Activated CD8-positive, alpha-beta T cell treated with anti-CD3 and anti-CD28 coated beads for 36 hours (primary cell): ENCODE data around the gene NOP10. TPM values are rescaled to one million over a fixed set of nuclear protein-coding genes. Genes with fewer than 3 reads are reported as not detected.

Source experiments
- ATAC-seq: fragments of 200-7000 bp; cut with Tn5 transposase; one replicate; pipeline ENCODE4 v1.10.0; 2021; ENCODE audit warnings: mild to moderate bottlenecking, moderate library complexity
- CTCF ChIA-PET: fragments of 350-600 bp; sonication (Branson Sonifier 250); formaldehyde crosslinking; loops from one replicate; lab custom pipeline; 2021; ENCODE audit warnings: antibody characterized with exemption; lab: Charles Lee
- POLR2A ChIA-PET: fragments of 350-600 bp; sonication (Branson Sonifier 250); formaldehyde crosslinking; loops from one replicate; lab custom pipeline; 2021; ENCODE audit warnings: antibody characterized with exemption; lab: Charles Lee
- DNase-seq: peaks from one replicate; pipeline ENCODE4 v3.0.0-alpha.2; 2020
- H3K27ac Mint-ChIP-seq: one replicate; pipeline ENCODE4 v1.8.0; 2021; ENCODE audit warnings: mild to moderate bottlenecking, mixed read lengths
- H3K27me3 Mint-ChIP-seq: one replicate; pipeline ENCODE4 v1.8.0; 2021; ENCODE audit warnings: mixed read lengths
- H3K36me3 Mint-ChIP-seq: one replicate; pipeline ENCODE4 v1.8.0; 2021; ENCODE audit warnings: low read depth, mixed read lengths
- H3K4me1 Mint-ChIP-seq: one replicate; pipeline ENCODE4 v1.8.0; 2021; ENCODE audit warnings: low read depth, mixed read lengths
- H3K4me3 Mint-ChIP-seq: one replicate; pipeline ENCODE4 v1.8.0; 2021; ENCODE audit warnings: mild to moderate bottlenecking, moderate library complexity, mixed read lengths
- H3K9me3 Mint-ChIP-seq: one replicate; pipeline ENCODE4 v1.8.0; 2021; ENCODE audit warnings: mixed read lengths
- intact Hi-C: fragments of 100-400 bp; cut with micrococcal nuclease; formaldehyde crosslinking; loops from one replicate; pipeline ENCODE4 v1.10.0; 2022
- total RNA-seq, 2 experiments: library from RNA; stranded (reverse); gene quantifications; one replicate each; pipeline ENCODE4 v1.2.3, GENCODE V29; 2021
- TF ChIP-seq, protein P1 (sequence below): fragments of 200-600 bp; IDR thresholded peaks from one replicate; pipeline ENCODE4 v1.8.0; 2022; ENCODE audit warnings: antibody characterized with exemption, mild to moderate bottlenecking

NOP10 gene
- total RNA-seq, 2 experiments from 2014 or later, result 225 to 226 TPM

DNA sequence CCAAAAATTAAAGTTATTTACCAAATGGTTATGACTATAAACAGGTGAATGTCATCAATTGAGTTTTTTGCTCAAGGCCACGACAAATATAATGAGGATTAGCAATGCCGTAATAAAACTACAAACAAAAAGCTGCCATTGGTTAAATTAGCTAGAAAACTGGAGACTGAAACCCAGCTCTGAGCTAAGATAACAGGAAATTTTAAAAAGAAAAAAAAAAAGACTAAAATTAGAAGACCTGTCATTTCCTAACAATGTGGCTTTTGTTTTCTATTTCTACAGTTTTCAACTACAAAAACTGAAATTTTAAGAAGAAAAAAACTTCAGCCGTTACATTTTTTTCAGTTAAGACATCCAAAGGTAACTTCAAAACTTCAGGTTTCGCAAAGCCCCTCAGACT lies 15.0 kb downstream of the NOP10 start:
- no peak for DNase-seq
- Mint-ChIP-seq H3K4me1 (peaks cover 80% of the 10 kb centered on the region), H3K27me3 (no peaks in the 10 kb centered on the region), H3K9me3 (no peaks in the 10 kb centered on the region), H3K36me3 (peaks cover 12% of the 10 kb centered on the region), H3K4me3 (peak overlapping the region; percentile 64), H3K27ac (peak overlapping the region; percentile 89)
- intact Hi-C loops, result loop anchor here (5.0 kb wide), 1 partner anchor 91 kb away; no protein-coding TSS in a partner anchor
- CTCF ChIA-PET, result interaction anchor here (1.5 to 6.4 kb wide), 7 partner anchors 10 to 94 kb away, joined by 4 to 34 read pairs (median 23); partner anchors contain the start of genes LPCAT4, NOP10, NUTM1 and SLC12A6
- ATAC-seq, result no peak
- TF ChIP-seq, protein P1, sequence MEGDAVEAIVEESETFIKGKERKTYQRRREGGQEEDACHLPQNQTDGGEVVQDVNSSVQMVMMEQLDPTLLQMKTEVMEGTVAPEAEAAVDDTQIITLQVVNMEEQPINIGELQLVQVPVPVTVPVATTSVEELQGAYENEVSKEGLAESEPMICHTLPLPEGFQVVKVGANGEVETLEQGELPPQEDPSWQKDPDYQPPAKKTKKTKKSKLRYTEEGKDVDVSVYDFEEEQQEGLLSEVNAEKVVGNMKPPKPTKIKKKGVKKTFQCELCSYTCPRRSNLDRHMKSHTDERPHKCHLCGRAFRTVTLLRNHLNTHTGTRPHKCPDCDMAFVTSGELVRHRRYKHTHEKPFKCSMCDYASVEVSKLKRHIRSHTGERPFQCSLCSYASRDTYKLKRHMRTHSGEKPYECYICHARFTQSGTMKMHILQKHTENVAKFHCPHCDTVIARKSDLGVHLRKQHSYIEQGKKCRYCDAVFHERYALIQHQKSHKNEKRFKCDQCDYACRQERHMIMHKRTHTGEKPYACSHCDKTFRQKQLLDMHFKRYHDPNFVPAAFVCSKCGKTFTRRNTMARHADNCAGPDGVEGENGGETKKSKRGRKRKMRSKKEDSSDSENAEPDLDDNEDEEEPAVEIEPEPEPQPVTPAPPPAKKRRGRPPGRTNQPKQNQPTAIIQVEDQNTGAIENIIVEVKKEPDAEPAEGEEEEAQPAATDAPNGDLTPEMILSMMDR, result no peak
- POLR2A ChIA-PET, result interaction anchor here (0.6 to 2.3 kb wide), 3 partner anchors 9 to 24 kb away, joined by 3 to 18 read pairs (median 7); partner anchors contain the start of gene SLC12A6

- Mint-ChIP-seq H3K36me3 (peaks cover 8% of the 10 kb centered on the region), H3K4me3 (peak overlapping the region; percentile 40), H3K27ac (peak overlapping the region; percentile 85), H3K9me3 (no peaks in the 10 kb centered on the region), H3K4me1 (peaks cover 69% of the 10 kb centered on the region), H3K27me3 (no peaks in the 10 kb centered on the region)
- DNase-seq (no peak), ATAC-seq (no peak)
- TF ChIP-seq, protein P1, result no peak
- intact Hi-C loops, result loop anchor here (5.0 kb wide), 1 partner anchor 88 kb away; no protein-coding TSS in a partner anchor
- CTCF ChIA-PET, result interaction anchor here (0.8 to 6.4 kb wide), 6 partner anchors 9 to 84 kb away, joined by 3 to 26 read pairs (median 4); partner anchors contain the start of genes LPCAT4, NOP10 and NUTM1
- POLR2A ChIA-PET, result interaction anchor here (0.9 to 1.4 kb wide), 5 partner anchors 9 to 109 kb away, joined by 3 to 5 read pairs (median 3); partner anchors contain the start of genes NOP10, NUTM1 and SLC12A6
Observed at GRCh38 chr15:34325368-34325767, 17.6 kb downstream of the NOP10 start.

- ATAC-seq (no peak), DNase-seq (no peak)
- H3K4me1 Mint-ChIP-seq, result peaks cover 69% of the 10 kb centered on the region
- no peaks in the 10 kb centered on the region for H3K27me3 Mint-ChIP-seq
- ChIA-PET CTCF (interaction anchor here (0.5 to 6.4 kb wide), 5 partner anchors 9 to 84 kb away, joined by 3 to 26 read pairs (median 4); partner anchors contain the start of genes NOP10 and NUTM1), POLR2A (interaction anchor here (1.0 to 1.4 kb wide), 2 partner anchors 9 to 12 kb away, joined by 3 to 5 read pairs; partner anchors contain the start of gene SLC12A6)
- H3K9me3 Mint-ChIP-seq, result no peaks in the 10 kb centered on the region
- TF ChIP-seq, protein P1, result no peak
- intact Hi-C loops, result loop anchor here (5.0 kb wide), 1 partner anchor 88 kb away; no protein-coding TSS in a partner anchor
- H3K27ac Mint-ChIP-seq, result peak overlapping the region; percentile 78
- peak overlapping the region; percentile 0 for H3K4me3 Mint-ChIP-seq
- peaks cover 8% of the 10 kb centered on the region for H3K36me3 Mint-ChIP-seq
Observed at GRCh38 chr15:34324933-34325332, 18.0 kb downstream of the NOP10 start.

- ChIA-PET POLR2A (no interaction called here), CTCF (no interaction called here)
- H3K4me3 Mint-ChIP-seq, result no peak overlapping the region
- H3K36me3 Mint-ChIP-seq, result peaks cover 6% of the 10 kb centered on the region
- no peaks in the 10 kb centered on the region for H3K27me3 Mint-ChIP-seq
- DNase-seq, result no peak
- no peak for ATAC-seq
- no peaks in the 10 kb centered on the region for H3K9me3 Mint-ChIP-seq
- no peak overlapping the region for H3K27ac Mint-ChIP-seq
- intact Hi-C loops, result no loop called here
- peaks cover 62% of the 10 kb centered on the region for H3K4me1 Mint-ChIP-seq
- TF ChIP-seq, protein P1, result no peak
Observed at GRCh38 chr15:34323217-34323616, 19.7 kb downstream of the NOP10 start.
